SK-N-SH treated with all-trans-retinoic acid at 6 μM for 48 hours (cell line): Measurements from ENCODE around the gene SCMH1.

Source experiments
- ZNF565 ChIP-seq: fragments of 450-650 bp; formaldehyde crosslinking; conservative IDR thresholded peaks from 2 replicates; pipeline ENCODE4 v1.5.0; 2020; ENCODE audit warnings: low read depth, mild to moderate bottlenecking, moderate library complexity
- TF ChIP-seq, protein P1 (sequence below): fragments of 250-450 bp; sonication (Bioruptor Pico); IDR thresholded peaks from 2 replicates; pipeline ENCODE4 v1.8.0; 2020; ENCODE audit warnings: mild to moderate bottlenecking, moderate library complexity, borderline replicate concordance

DNA sequence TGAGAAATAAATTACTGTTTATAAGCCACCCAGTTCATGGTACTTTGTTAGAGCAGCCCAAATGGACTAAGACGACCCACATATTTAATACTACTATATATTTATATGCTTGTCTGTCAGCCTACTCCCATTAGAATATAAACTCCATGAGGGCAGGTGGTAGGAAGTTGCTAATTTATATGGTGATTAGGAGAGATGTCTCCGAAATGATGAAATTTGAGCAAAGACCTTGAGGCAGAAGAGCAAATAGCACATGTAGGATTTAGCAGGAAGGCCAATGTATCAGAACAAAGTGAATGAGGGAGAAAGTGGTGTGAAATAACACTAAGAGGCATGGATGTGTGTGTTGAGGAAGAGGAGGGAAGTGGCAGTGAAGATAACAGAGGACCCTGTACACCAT lies 210.0 kb downstream of the SCMH1 start:
- TF ChIP-seq ZNF565 (CRISPR knock-in tag), result no peak
- TF ChIP-seq, protein P1, sequence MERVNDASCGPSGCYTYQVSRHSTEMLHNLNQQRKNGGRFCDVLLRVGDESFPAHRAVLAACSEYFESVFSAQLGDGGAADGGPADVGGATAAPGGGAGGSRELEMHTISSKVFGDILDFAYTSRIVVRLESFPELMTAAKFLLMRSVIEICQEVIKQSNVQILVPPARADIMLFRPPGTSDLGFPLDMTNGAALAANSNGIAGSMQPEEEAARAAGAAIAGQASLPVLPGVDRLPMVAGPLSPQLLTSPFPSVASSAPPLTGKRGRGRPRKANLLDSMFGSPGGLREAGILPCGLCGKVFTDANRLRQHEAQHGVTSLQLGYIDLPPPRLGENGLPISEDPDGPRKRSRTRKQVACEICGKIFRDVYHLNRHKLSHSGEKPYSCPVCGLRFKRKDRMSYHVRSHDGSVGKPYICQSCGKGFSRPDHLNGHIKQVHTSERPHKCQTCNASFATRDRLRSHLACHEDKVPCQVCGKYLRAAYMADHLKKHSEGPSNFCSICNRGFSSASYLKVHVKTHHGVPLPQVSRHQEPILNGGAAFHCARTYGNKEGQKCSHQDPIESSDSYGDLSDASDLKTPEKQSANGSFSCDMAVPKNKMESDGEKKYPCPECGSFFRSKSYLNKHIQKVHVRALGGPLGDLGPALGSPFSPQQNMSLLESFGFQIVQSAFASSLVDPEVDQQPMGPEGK (CRISPR knock-in tag), result no peak
